Progenitor cell of endocrine pancreas (in vitro differentiated cells): ENCODE data around the gene PAX2. TPM values are rescaled to one million over a fixed set of nuclear protein-coding genes. Genes with fewer than 3 reads are reported as not detected.

ENCODE experiments used
- DNase-seq: peaks from one replicate; pipeline ENCODE4 v3.0.0; 2021; ENCODE audit warnings: low spot score; ENCODE audit not compliant: unreplicated experiment
- H3K27ac Mint-ChIP-seq: 2 replicates; pipeline ENCODE4 v1.8.0; 2021; ENCODE audit warnings: mild to moderate bottlenecking, moderate library complexity, mixed read lengths
- H3K27me3 Mint-ChIP-seq: 2 replicates; pipeline ENCODE4 v1.8.0; 2021; ENCODE audit warnings: mixed read lengths
- H3K36me3 Mint-ChIP-seq: 2 replicates; pipeline ENCODE4 v1.8.0; 2022; ENCODE audit warnings: mixed read lengths; ENCODE audit not compliant: insufficient read depth
- H3K4me1 Mint-ChIP-seq: 2 replicates; pipeline ENCODE4 v1.8.0; 2021; ENCODE audit warnings: low read depth, mixed read lengths
- H3K4me3 Mint-ChIP-seq: 2 replicates; pipeline ENCODE4 v1.8.0; 2021; ENCODE audit warnings: low read depth, mild to moderate bottlenecking, moderate library complexity, mixed read lengths
- H3K9me3 Mint-ChIP-seq: 2 replicates; pipeline ENCODE4 v1.8.0; 2021; ENCODE audit warnings: low read depth, mixed read lengths
- total RNA-seq: library from RNA; stranded (reverse); gene quantifications from 2 replicates; pipeline ENCODE4 v1.2.1, GENCODE V29; 2021
- TF ChIP-seq, protein P1 (sequence below): fragments of 200-600 bp; sonication (generic); IDR thresholded peaks from one replicate; pipeline ENCODE4 v1.5.0; 2021; ENCODE audit warnings: antibody characterized with exemption, mild to moderate bottlenecking; ENCODE audit not compliant: unreplicated experiment

Gene PAX2
- total RNA-seq, 1 donor from 2014 or later: not detected

DNA sequence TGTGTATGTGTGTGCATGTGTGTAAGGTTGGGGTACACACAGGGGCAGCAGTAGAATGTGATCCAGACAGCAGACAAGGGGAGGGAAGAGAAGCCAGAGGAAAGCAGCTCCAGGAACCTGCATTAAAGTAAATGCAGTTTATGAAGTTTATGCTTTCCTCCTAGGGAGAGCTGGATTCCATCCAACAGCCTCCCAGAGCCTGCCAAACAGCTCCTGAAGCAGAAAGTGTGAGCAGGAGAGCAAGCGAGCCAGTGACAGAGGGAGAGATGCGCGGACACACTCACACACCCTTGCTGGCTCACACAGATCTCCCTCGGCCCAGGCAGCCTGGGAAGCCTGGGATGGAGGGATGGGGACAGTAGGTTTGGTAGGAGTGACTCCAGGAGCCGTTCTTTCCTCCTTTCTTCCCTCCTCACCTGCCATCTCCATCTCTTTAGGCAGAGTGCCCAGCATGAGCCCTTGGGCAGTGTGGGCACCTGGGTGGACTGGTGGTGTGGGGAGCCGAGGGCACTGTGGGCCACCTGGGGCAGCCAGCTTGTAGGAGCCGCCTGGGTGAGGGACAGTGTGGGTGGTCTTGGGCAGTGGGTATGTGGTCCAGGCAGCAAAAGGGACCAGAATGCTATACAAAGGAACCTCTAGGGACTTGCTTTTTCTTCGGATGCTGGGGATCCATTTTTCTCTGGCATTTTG, 46.1 kb downstream of the PAX2 start:
- Mint-ChIP-seq H3K27ac (peak overlapping the region; percentile 45), H3K9me3 (no peaks in the 10 kb centered on the region), H3K36me3 (no peaks in the 10 kb centered on the region), H3K27me3 (peaks cover 5% of the 10 kb centered on the region), H3K4me3 (no peak overlapping the region), H3K4me1 (peaks cover 50% of the 10 kb centered on the region)
- no peak for DNase-seq
- TF ChIP-seq, protein P1, sequence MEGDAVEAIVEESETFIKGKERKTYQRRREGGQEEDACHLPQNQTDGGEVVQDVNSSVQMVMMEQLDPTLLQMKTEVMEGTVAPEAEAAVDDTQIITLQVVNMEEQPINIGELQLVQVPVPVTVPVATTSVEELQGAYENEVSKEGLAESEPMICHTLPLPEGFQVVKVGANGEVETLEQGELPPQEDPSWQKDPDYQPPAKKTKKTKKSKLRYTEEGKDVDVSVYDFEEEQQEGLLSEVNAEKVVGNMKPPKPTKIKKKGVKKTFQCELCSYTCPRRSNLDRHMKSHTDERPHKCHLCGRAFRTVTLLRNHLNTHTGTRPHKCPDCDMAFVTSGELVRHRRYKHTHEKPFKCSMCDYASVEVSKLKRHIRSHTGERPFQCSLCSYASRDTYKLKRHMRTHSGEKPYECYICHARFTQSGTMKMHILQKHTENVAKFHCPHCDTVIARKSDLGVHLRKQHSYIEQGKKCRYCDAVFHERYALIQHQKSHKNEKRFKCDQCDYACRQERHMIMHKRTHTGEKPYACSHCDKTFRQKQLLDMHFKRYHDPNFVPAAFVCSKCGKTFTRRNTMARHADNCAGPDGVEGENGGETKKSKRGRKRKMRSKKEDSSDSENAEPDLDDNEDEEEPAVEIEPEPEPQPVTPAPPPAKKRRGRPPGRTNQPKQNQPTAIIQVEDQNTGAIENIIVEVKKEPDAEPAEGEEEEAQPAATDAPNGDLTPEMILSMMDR: no peak

DNA sequence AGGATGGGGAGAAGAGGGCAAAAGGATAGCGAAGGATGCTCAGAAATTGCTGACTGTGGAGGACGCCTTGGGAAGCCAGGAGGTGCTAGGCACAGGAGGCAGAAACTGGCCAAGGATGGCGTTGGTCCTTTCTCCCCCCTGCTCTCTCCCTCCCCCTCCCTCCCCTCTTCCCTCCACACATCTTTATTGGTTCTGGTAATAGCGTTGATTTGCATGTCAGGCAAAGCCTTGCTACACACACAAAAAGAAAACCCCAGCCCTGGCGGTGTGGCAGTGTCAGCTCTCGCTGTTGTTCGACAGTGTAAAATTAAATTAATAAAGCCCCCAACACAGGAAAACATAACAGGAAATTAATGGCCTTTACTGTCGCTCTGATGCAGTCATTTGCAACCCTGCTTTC, 47.2 kb downstream of the PAX2 start:
- no peak overlapping the region for H3K27ac Mint-ChIP-seq
- peaks cover 14% of the 10 kb centered on the region for H3K27me3 Mint-ChIP-seq
- H3K9me3 Mint-ChIP-seq: no peaks in the 10 kb centered on the region
- no peaks in the 10 kb centered on the region for H3K36me3 Mint-ChIP-seq
- H3K4me3 Mint-ChIP-seq: no peak overlapping the region
- peaks cover 42% of the 10 kb centered on the region for H3K4me1 Mint-ChIP-seq
- TF ChIP-seq, protein P1: no peak
- no peak for DNase-seq

DNA sequence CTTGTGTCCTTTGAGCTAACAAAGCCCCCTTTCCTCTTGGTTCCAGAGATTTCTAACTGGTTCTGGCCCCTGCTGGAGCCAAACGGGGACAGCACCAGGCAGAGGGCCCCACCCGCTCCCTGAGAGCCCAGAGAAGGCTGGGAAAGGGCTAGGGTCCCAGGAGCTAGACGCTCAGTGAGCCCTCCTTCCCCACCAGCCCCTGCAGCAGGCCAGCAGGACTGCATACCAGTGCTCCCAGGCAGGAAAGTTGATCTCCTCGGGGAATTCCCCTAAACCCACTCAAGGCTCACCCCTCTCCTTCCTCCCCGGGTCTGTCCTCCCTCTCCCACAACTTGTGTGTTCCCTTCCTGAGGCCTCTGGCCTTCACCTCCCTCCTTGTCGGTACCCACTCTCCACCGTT, 47.7 kb downstream of the PAX2 start:
- Mint-ChIP-seq H3K4me1 (peaks cover 39% of the 10 kb centered on the region), H3K27me3 (peaks cover 14% of the 10 kb centered on the region), H3K27ac (no peak overlapping the region), H3K4me3 (no peak overlapping the region), H3K36me3 (no peaks in the 10 kb centered on the region), H3K9me3 (no peaks in the 10 kb centered on the region)
- no peak for DNase-seq
- TF ChIP-seq, protein P1: no peak

DNA sequence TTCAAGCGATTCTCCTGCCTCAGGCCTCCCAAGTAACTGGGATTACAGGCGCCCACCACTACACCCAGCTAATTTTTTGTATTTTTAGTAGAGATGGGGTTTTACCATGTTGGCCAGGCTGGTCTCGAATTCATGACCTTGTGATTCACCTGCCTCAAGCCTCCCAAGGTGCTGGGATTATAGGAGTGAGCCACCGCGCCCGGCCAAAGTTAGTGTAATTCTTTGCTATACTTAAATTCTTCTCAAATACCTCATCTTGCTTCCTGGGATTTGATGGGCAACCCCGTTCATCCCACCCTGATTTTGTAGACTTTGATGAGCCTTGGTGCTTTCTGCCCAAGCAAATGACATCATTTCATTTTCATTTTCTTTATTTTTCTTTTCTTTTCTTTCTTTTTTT, 54.5 kb downstream of the PAX2 start:
- no peak overlapping the region for H3K27ac Mint-ChIP-seq
- H3K27me3 Mint-ChIP-seq: peaks cover 28% of the 10 kb centered on the region
- no peak for DNase-seq
- H3K4me3 Mint-ChIP-seq: no peak overlapping the region
- TF ChIP-seq, protein P1: no peak
- no peaks in the 10 kb centered on the region for H3K36me3 Mint-ChIP-seq
- peaks cover 58% of the 10 kb centered on the region for H3K4me1 Mint-ChIP-seq
- no peaks in the 10 kb centered on the region for H3K9me3 Mint-ChIP-seq

DNA sequence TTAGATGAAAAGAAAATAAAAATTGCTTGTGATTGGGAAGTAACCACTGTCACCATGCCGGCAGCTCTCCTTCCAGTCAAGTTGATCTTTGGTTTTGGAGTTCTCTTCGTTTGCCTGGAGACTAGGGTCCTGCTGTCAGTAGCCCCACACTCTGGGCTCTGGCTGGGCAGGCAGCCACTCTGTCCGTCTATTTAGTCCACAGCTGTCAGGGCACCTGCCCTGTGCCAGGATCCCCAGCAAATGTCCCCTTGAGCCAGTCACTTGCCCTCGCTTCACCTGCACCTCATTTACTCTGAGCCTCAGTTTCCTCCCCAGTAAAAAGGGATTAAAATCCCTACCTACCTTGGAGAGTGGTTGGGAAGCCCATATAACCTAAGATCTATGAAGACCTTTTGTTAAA, 55.5 kb downstream of the PAX2 start:
- H3K9me3 Mint-ChIP-seq: no peaks in the 10 kb centered on the region
- peak overlapping the region; percentile 4 for H3K4me3 Mint-ChIP-seq
- peaks cover 60% of the 10 kb centered on the region for H3K4me1 Mint-ChIP-seq
- no peak overlapping the region for H3K27ac Mint-ChIP-seq
- no peaks in the 10 kb centered on the region for H3K36me3 Mint-ChIP-seq
- TF ChIP-seq, protein P1: no peak
- DNase-seq: no peak
- peaks cover 36% of the 10 kb centered on the region for H3K27me3 Mint-ChIP-seq
